Measurements from ENCODE around the gene ARRB2. TPM values are rescaled to one million over a fixed set of nuclear protein-coding genes. Genes with fewer than 3 reads are reported as not detected.
"Not testable (repeated sequence)": the region's sequence is repeated elsewhere in the genome, so short reads cannot be mapped to it uniquely, and the experiment has no call there.

ARRB2 gene
- total RNA-seq, 1 donor from 2014 or later: 47.4 TPM

DNA sequence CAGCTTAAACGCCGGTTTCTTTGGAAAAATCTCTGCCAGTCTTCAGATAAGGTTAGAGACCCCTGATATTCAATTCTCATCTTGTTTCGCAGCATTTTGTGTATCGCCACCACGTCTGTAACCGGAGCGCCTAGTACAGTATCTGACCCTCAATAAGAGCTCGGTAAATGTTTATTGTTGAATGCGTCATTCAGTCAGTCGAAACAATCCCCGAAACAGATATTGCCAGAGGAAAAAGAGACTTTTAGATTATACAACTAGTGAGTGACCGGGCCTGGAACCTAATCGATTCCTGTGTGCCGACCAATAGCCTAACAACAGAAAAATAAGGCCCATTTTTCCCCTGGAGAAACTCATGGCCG, 7.1 kb upstream of the ARRB2 start:
- peaks cover 30% of the 10 kb centered on the region for H3K4me1 Mint-ChIP-seq (ENCODE audit: unreplicated experiment)
- H3K36me3 Mint-ChIP-seq: no peaks in the 10 kb centered on the region
- peak overlapping the region; percentile 90 for H3K4me3 Mint-ChIP-seq
- H3K9me3 Mint-ChIP-seq: no peaks in the 10 kb centered on the region
- H3K27ac Mint-ChIP-seq: peak overlapping the region; percentile 73
- DNase-seq (ENCODE audit: extremely low spot score, unreplicated experiment): no peak
- TF ChIP-seq CTCF (conservative IDR thresholded peaks at IDR 0.05): no peak
- H3K27me3 Mint-ChIP-seq: no peaks in the 10 kb centered on the region

GRCh38 chr17:4704574-4704907, 5.9 kb upstream of the ARRB2 start:
- Mint-ChIP-seq H3K27ac (peak overlapping the region; percentile 86), H3K4me3 (peak overlapping the region; percentile 90), H3K4me1 (ENCODE audit: unreplicated experiment) (peaks cover 31% of the 10 kb centered on the region)
- not testable (repeated sequence) for H3K9me3 Mint-ChIP-seq; H3K27me3 Mint-ChIP-seq; DNase-seq (ENCODE audit: extremely low spot score, unreplicated experiment); H3K36me3 Mint-ChIP-seq

- Mint-ChIP-seq H3K4me3 (peak overlapping the region; percentile 90), H3K36me3 (no peaks in the 10 kb centered on the region), H3K27me3 (no peaks in the 10 kb centered on the region), H3K4me1 (ENCODE audit: unreplicated experiment) (peaks cover 35% of the 10 kb centered on the region), H3K27ac (peak overlapping the region; percentile 86), H3K9me3 (no peaks in the 10 kb centered on the region)
- no peak for DNase-seq (ENCODE audit: extremely low spot score, unreplicated experiment)
- TF ChIP-seq CTCF (conservative IDR thresholded peaks at IDR 0.05): no peak
These were observed 5.4 kb upstream of the ARRB2 start for GRCh38 chr17:4704991-4705390.

DNA sequence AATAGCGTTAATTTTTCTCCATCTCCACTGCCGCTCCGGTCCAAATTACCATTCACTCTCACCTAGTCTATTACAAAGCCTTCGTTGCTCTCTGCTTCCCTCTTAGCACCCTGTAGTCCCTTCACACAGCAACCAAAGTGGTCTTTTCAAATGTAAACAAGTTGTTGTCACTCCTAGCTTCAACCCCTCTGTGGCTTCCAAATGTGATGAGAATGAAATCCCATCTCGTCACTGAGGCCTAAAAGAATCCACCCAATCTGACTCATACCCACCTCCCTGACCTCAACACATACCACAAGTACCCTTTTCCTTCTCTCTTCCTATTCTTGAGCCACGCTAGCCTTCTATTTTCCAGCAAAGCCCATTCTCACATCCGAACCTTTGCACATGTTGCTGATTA, 4.3 kb upstream of the ARRB2 start:
- no peak for TF ChIP-seq CTCF (conservative IDR thresholded peaks at IDR 0.05)
- DNase-seq (ENCODE audit: extremely low spot score, unreplicated experiment): no peak
- no peaks in the 10 kb centered on the region for H3K9me3 Mint-ChIP-seq
- peak overlapping the region; percentile 90 for H3K4me3 Mint-ChIP-seq
- H3K36me3 Mint-ChIP-seq: no peaks in the 10 kb centered on the region
- H3K4me1 Mint-ChIP-seq (ENCODE audit: unreplicated experiment): peaks cover 32% of the 10 kb centered on the region
- peak overlapping the region; percentile 2 for H3K27ac Mint-ChIP-seq
- H3K27me3 Mint-ChIP-seq: no peaks in the 10 kb centered on the region

DNA sequence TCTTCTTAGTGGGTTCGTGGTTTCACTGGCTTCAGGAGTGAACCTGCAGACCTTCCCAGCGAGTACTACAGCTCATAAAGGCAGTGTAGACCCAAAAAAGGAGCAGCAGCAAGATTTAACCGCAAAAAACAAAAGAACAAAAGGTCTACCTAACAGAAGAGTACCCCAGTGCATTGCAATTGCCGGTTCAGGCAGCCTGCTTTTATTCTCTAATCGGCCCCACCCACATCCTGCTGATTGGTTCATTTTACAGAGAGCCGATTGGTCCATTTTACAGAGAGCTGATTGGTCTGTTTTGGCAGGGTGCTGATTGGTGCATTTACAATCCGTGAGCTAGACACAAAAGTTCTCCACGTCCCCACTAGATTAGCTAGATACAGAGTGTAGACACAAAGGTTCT, 2.0 kb upstream of the ARRB2 start:
- DNase-seq (ENCODE audit: extremely low spot score, unreplicated experiment): no peak
- Mint-ChIP-seq H3K4me3 (peak overlapping the region; percentile 71), H3K27me3 (no peaks in the 10 kb centered on the region), H3K9me3 (no peaks in the 10 kb centered on the region), H3K4me1 (ENCODE audit: unreplicated experiment) (peaks cover 13% of the 10 kb centered on the region), H3K27ac (no peak overlapping the region), H3K36me3 (no peaks in the 10 kb centered on the region)
- no peak for TF ChIP-seq CTCF (conservative IDR thresholded peaks at IDR 0.05)

DNA sequence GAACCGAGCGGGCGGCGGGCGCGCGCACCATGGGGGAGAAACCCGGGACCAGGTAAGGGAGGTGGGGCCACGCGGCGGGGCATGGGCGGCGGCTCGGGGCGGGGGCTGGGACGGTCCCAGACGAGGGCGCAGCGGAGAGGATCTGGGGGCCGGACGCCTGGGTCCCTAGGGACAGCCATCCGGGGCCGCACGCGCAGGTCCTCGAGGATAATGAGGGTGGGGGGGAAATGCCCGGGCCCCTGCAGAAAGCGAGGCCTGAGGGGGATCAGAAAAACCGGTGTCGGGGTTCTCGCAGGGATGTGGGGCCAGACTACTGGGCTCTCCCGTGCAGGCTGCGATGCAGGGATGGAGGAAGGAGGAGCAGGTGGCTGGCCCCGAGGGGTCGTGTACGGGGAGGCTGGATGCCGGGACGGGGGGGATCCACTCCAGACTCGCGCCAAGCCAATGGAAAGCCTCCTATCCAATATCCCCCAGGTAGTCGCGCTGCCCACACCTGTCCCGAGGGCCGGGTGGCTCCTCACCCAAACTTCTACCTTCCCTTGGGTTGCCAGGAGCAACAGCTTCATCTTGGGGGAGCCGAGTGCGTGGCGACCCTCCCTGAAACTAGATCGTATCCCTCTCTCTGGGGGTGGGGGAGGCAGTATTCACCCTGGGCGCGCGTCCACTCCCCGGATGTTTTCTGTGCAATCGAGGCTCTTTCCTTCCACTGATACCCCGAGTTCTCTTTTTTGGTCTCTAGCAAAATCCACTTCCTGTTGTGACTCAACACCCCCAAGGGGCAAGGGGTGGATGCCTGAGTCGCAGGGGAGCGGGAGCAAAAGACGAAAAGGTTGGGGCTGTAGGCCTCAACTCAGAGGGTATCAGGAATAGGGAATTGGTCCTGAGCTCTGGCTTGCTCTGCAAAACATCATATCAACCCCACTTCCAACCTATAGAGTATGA, 532 bp downstream of the ARRB2 start:
- TF ChIP-seq CTCF (conservative IDR thresholded peaks at IDR 0.05): no peak
- Mint-ChIP-seq H3K27ac (peak overlapping the region; percentile 94), H3K4me3 (peak overlapping the region; percentile 92), H3K36me3 (no peaks in the 10 kb centered on the region), H3K9me3 (no peaks in the 10 kb centered on the region), H3K4me1 (ENCODE audit: unreplicated experiment) (peaks cover 5% of the 10 kb centered on the region), H3K27me3 (no peaks in the 10 kb centered on the region)
- no peak for DNase-seq (ENCODE audit: extremely low spot score, unreplicated experiment)

Data from type B pancreatic cell (in vitro differentiated cells).